Urinary bladder (tissue), 4 donors: ENCODE data around the gene STK17B. TPM values are rescaled to one million over a fixed set of nuclear protein-coding genes. Genes with fewer than 3 reads are reported as not detected.

Source experiments
- DNase-seq: peaks from one replicate; pipeline ENCODE4 v3.0.0-alpha.2; 2015; ENCODE audit errors: extremely low spot score
- H3K27ac ChIP-seq: one replicate; pipeline ENCODE4 v1.5.1; 2013; ENCODE audit warnings: low read depth, mild to moderate bottlenecking, moderate library complexity
- H3K36me3 ChIP-seq: one replicate; pipeline ENCODE4 v1.6.1; 2013; ENCODE audit warnings: mild to moderate bottlenecking, moderate library complexity; ENCODE audit not compliant: insufficient read depth
- H3K4me1 ChIP-seq: one replicate; pipeline ENCODE4 v1.6.1; 2013; ENCODE audit warnings: mild to moderate bottlenecking, moderate library complexity; ENCODE audit not compliant: insufficient read depth
- H3K4me3 ChIP-seq: one replicate; pipeline ENCODE4 v1.5.1; 2013; ENCODE audit warnings: low read depth, low read length
- WGBS: extraction: QIAGEN DNeasy Blood & Tissue Kit; methylation state at CpG from one replicate; pipeline ENCODE4 v1.1.7; 2013; 5-methylcytosine and 5-hydroxymethylcytosine counted together
- polyA plus RNA-seq: library from polyadenylated mRNA; stranded (reverse); fragments of 200-250 nt; gene quantifications from one replicate; pipeline ENCODE4 v1.2.3, GENCODE V29; 2013
- total RNA-seq: library from RNA; depleted of rRNA; stranded (reverse); fragments of >200 nt; gene quantifications from one replicate; pipeline ENCODE4 v1.2.3, GENCODE V29; 2014
- donor health status: healthy with polysubstance abuse.
- donor health status: healthy.

Gene STK17B
- total and polyA plus RNA-seq, 2 donors: 6.0 to 37.3 TPM

GRCh38 chr2:196176142-196176738, 4.9 kb upstream of the STK17B start:
- Histone ChIP-seq H3K4me1 (no peaks in the 10 kb centered on the region), H3K36me3 (no peaks in the 10 kb centered on the region), H3K4me3 (no peak overlapping the region), H3K27ac (no peak overlapping the region)
- no peak for DNase-seq
- WGBS: 85% methylated on average over 8 of the region's 8 CpGs

GRCh38 chr2:196174404-196174803, 3.0 kb upstream of the STK17B start:
- Histone ChIP-seq H3K36me3 (no peaks in the 10 kb centered on the region), H3K4me1 (no peaks in the 10 kb centered on the region), H3K27ac (no peak overlapping the region), H3K4me3 (no peak overlapping the region)
- no peak for DNase-seq
- 90% methylated on average over 3 of the region's 3 CpGs for WGBS

DNA sequence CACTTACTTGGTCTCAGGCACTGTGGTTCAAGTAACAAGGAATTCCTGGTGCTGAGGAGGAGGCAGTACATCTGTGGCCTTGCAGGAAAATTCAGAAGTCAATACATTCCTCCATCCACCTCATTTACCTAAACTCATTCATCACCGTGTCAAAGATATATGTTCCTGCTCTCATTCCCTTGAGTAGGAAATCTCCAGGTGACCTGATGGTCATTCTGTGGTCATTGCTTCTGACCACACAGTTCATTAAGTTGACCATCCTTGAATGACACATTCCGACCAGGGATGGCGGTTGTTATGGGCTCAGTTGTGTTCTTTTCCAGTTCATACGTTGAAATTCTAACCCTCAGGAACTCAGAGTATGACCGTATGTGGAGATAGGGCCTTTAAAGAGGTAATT, 2.1 kb upstream of the STK17B start:
- Histone ChIP-seq H3K27ac (no peak overlapping the region), H3K4me3 (no peak overlapping the region), H3K4me1 (no peaks in the 10 kb centered on the region), H3K36me3 (no peaks in the 10 kb centered on the region)
- WGBS: 93% methylated on average over 5 of the region's 5 CpGs
- no peak for DNase-seq

GRCh38 chr2:196172951-196173350, 1.6 kb upstream of the STK17B start:
- Histone ChIP-seq H3K36me3 (no peaks in the 10 kb centered on the region), H3K4me1 (no peaks in the 10 kb centered on the region), H3K4me3 (no peak overlapping the region), H3K27ac (no peak overlapping the region)
- 85% methylated on average over 1 of the region's 1 CpG for whole genome bisulfite sequencing
- DNase-seq: no peak

GRCh38 chr2:196171946-196172345, 568 bp upstream of the STK17B start:
- 3% methylated on average over 11 of the region's 11 CpGs for WGBS
- Histone ChIP-seq H3K4me3 (peak overlapping the region; percentile 82), H3K27ac (peak overlapping the region; percentile 60), H3K36me3 (no peaks in the 10 kb centered on the region), H3K4me1 (no peaks in the 10 kb centered on the region)
- DNase-seq: no peak

DNA sequence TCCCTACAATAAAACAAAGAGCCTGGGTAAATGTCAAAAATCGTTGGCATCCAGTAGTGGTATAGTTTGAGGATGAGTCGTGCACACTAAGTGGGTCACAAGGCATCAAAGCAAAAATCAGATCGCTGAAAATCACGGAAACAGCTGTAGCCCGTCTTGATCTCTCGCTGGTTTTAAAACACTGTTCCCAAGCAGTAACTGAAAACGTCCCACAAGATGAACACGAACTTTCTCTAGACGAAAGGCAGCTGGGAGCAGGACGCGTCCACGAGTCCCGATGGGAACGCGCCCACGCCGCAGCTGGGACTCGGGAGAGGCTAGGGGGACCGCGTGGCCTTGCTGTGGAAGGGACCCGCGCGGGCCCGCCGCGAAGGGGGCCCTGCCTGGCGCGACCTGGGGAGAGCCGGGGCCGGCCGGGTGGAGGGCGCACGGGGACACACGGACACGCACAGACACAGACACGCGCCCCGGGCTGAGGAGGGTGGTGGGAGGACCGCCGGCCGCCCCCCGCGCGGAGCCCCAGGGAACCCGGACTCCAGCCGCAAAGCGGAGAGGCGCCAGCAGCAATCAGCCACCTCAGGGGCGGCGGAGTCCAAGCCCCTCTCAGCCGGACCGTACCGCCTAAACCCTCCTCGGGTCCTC, 651 bp downstream of the STK17B start:
- WGBS: under 1% methylated on average over 54 of the region's 54 CpGs
- no peaks in the 10 kb centered on the region for H3K36me3 ChIP-seq
- no peaks in the 10 kb centered on the region for H3K4me1 ChIP-seq
- DNase-seq: no peak
- peak overlapping the region; percentile 84 for H3K27ac ChIP-seq
- peak overlapping the region; percentile 82 for H3K4me3 ChIP-seq

DNA sequence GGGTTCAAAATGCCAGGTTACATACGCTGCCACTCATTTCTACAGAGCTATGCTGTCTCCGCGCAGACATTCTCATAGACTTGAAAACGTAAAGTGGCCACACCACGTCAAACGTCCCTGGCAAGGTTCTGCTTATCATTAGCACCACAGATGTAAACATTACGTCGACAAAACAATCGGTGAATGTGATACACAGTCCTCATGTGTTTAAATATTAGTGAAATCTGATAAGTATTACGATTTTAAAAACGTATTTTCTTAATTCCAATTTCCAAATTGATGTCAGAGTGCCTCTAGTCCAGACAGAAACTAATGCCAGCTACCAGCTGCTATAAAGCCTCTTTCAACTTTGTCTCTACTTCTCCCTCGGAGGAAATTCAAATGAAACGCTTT, 1.2 kb downstream of the STK17B start:
- Histone ChIP-seq H3K4me3 (peak overlapping the region; percentile 82), H3K36me3 (no peaks in the 10 kb centered on the region), H3K27ac (peak overlapping the region; percentile 84), H3K4me1 (no peaks in the 10 kb centered on the region)
- no peak for DNase-seq
- WGBS: 2% methylated on average over 13 of the region's 13 CpGs

GRCh38 chr2:196169516-196169915, 1.9 kb downstream of the STK17B start:
- Histone ChIP-seq H3K27ac (no peak overlapping the region), H3K4me1 (no peaks in the 10 kb centered on the region), H3K36me3 (no peaks in the 10 kb centered on the region), H3K4me3 (no peak overlapping the region)
- WGBS: 75% methylated on average over 5 of the region's 5 CpGs
- no peak for DNase-seq

GRCh38 chr2:196168181-196168580, 3.2 kb downstream of the STK17B start:
- DNase-seq: no peak
- 81% methylated on average over 4 of the region's 4 CpGs for WGBS
- Histone ChIP-seq H3K27ac (no peak overlapping the region), H3K36me3 (no peaks in the 10 kb centered on the region), H3K4me1 (no peaks in the 10 kb centered on the region), H3K4me3 (no peak overlapping the region)

- H3K4me3 ChIP-seq: no peak overlapping the region
- H3K27ac ChIP-seq: no peak overlapping the region
- no peak for DNase-seq
- no peaks in the 10 kb centered on the region for H3K36me3 ChIP-seq
- 76% methylated on average over 2 of the region's 2 CpGs for WGBS
- H3K4me1 ChIP-seq: no peaks in the 10 kb centered on the region
These were observed 3.7 kb downstream of the STK17B start for GRCh38 chr2:196167666-196168065.

DNA sequence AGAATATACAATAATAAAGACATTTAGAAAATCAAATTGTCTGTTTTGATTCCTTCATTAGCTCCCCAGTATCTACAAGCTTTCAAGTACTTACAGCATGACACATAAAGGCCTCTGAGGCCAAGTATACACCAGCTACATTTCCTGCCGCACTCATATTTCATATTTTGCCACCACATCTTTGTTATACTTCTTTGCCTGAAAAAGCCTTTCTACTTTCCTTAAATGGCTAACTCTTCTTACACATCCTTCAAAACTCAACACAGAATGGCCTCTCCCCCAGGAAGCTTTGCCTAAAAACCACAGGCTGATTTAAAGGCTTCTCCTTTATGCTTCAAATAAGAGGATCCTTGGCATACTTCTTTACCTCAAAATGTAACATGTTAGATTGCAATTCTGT, 4.5 kb downstream of the STK17B start:
- Histone ChIP-seq H3K27ac (peak overlapping the region; percentile 3), H3K36me3 (no peaks in the 10 kb centered on the region), H3K4me1 (no peaks in the 10 kb centered on the region), H3K4me3 (no peak overlapping the region)
- WGBS: 75% methylated on average over 1 of the region's 1 CpG
- no peak for DNase-seq

DNA sequence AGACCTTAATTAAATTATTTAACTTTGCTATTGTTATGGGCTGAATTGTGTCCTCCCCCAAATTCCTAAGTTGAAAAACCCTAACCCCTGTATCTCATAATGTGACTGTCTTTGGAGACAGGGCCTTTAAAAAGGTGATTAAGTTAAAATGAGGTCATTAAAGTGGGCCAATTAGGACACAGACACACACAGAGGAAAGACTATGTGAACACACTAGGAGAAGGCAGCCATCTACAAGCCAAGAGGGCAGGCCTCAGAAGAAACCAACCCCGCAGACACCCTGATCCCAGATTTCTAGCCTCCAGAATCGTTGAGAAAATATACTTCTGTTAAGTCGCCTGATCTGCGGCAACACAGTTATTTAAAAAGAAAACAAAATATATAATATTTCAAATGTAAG, 6.4 kb downstream of the STK17B start:
- Histone ChIP-seq H3K27ac (no peak overlapping the region), H3K4me1 (no peaks in the 10 kb centered on the region), H3K4me3 (no peak overlapping the region), H3K36me3 (no peaks in the 10 kb centered on the region)
- no peak for DNase-seq
- 68% methylated on average over 4 of the region's 4 CpGs for WGBS

DNA sequence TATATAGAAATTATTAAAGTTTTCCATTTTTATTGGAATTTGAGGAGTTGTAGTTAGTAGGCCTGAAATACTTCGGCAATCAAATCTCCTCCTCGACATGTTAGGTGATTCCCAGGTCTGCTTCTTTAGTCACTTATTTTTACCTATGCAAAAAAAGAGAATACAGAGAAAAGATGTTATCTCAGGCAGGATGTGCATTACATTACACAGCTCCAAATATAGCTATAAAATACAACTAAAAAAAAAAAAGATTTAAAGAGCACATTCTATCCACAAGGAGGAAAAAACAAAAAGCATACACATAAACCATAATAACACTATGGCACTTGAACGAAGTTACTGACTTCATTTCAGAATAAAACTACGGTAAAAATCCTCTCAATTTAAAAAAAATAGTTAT, 8.1 kb downstream of the STK17B start:
- Histone ChIP-seq H3K4me1 (no peaks in the 10 kb centered on the region), H3K27ac (no peak overlapping the region), H3K4me3 (no peak overlapping the region), H3K36me3 (no peaks in the 10 kb centered on the region)
- 66% methylated on average over 4 of the region's 4 CpGs for WGBS
- DNase-seq: no peak

- DNase-seq: no peak
- Histone ChIP-seq H3K36me3 (no peaks in the 10 kb centered on the region), H3K4me1 (no peaks in the 10 kb centered on the region), H3K4me3 (no peak overlapping the region), H3K27ac (no peak overlapping the region)
- WGBS: 91% methylated on average over 6 of the region's 6 CpGs
These were observed 8.7 kb downstream of the STK17B start for GRCh38 chr2:196162586-196163175.
